Mesangial cell (primary cell): ENCODE results near the gene COL6A1. TPM values are rescaled to one million over a fixed set of nuclear protein-coding genes. Genes with fewer than 3 reads are reported as not detected.

ENCODE experiments used
- total RNA-seq: library from RNA; depleted of rRNA; stranded (reverse); fragments of >200 nt; gene quantifications from 2 replicates; pipeline ENCODE4 v1.2.3, GENCODE V29; 2015

The COL6A1 gene, protein sequence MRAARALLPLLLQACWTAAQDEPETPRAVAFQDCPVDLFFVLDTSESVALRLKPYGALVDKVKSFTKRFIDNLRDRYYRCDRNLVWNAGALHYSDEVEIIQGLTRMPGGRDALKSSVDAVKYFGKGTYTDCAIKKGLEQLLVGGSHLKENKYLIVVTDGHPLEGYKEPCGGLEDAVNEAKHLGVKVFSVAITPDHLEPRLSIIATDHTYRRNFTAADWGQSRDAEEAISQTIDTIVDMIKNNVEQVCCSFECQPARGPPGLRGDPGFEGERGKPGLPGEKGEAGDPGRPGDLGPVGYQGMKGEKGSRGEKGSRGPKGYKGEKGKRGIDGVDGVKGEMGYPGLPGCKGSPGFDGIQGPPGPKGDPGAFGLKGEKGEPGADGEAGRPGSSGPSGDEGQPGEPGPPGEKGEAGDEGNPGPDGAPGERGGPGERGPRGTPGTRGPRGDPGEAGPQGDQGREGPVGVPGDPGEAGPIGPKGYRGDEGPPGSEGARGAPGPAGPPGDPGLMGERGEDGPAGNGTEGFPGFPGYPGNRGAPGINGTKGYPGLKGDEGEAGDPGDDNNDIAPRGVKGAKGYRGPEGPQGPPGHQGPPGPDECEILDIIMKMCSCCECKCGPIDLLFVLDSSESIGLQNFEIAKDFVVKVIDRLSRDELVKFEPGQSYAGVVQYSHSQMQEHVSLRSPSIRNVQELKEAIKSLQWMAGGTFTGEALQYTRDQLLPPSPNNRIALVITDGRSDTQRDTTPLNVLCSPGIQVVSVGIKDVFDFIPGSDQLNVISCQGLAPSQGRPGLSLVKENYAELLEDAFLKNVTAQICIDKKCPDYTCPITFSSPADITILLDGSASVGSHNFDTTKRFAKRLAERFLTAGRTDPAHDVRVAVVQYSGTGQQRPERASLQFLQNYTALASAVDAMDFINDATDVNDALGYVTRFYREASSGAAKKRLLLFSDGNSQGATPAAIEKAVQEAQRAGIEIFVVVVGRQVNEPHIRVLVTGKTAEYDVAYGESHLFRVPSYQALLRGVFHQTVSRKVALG
- 269 and 447 TPM in 2 replicates for total RNA-seq

DNA sequence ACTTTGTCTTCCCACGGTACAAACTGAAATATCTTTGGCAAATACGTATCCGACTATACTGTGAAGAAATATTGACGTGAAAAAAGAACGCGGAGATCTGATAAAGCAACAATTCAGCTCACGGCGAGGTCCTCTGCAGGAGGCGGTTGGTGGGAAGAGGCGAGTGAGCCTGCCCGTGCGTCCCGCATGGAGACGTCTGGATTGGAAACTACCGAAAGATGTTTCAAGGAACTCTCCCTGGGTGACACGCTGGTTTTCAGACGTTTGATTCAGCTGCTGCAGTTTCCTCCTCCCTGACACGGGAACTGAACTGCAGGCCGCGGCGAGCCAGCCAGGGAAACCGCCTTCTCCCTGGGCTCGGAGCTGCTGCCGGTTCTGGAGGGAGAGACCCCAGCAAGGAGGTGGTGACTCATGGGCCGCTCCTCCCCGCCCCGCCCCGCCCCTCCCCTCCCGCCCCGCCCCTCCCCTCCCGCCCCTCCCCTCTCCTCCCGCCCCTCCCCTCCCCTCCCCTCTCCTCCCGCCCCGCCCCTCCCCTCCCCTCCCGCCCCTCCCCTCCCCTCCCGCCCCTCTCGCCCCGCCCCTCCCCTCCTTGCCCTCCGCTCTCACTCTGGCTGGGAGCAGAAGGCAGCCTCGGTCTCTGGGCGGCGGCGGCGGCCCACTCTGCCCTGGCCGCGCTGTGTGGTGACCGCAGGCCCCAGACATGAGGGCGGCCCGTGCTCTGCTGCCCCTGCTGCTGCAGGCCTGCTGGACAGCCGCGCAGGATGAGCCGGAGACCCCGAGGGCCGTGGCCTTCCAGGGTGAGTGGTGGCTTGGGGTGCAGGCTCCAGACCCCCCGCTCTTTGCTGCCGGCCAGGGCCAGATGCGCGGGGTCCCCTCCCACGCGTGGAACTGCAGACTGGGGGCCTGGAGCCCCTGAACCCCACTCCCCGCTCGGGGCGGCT, at the start of gene COL6A1:
Gene COL6A1 (plus strand): TSS at position 620 of the 941 bp plus-strand sequence. CDS start 81 bp downstream, at position 701.

Other genes starting within 250 kb of the COL6A1 start
- 187 and 256 TPM in 2 replicates for gene COL6A2, start 116.3 kb downstream of the COL6A1 start, total RNA-seq
- not detected in 2 replicates for gene FTCD, start 173.8 kb downstream of the COL6A1 start, total RNA-seq
- 20.7 TPM in 1 of 2 replicates, not detected in the other for gene SPATC1L, start 202.7 kb downstream of the COL6A1 start, total RNA-seq
- gene LSS, start 247.0 kb downstream of the COL6A1 start, total RNA-seq: 66.0 and 103 TPM in 2 replicates